ENCODE measurements around the gene KLHL14.

DNA sequence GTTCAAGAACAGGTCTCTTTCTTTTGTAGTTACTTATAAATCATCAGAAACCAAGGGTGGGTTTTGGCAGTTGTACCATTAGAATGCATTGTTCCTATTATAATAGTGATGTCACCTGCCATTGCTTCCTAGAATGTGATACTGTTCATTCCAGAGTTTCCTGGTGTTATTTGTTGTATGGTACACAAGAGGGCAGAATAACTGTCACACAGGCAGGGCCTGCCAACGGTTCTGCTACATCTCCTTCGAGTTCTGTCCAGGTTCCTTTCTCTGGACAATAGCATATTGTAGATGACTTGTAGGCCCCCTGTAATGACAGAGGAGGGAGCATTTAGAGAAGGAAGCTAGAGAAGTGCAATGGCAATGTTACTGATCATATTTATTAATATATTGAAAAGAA, 98.3 kb downstream of the KLHL14 start:
- TF ChIP-seq, protein P1, sequence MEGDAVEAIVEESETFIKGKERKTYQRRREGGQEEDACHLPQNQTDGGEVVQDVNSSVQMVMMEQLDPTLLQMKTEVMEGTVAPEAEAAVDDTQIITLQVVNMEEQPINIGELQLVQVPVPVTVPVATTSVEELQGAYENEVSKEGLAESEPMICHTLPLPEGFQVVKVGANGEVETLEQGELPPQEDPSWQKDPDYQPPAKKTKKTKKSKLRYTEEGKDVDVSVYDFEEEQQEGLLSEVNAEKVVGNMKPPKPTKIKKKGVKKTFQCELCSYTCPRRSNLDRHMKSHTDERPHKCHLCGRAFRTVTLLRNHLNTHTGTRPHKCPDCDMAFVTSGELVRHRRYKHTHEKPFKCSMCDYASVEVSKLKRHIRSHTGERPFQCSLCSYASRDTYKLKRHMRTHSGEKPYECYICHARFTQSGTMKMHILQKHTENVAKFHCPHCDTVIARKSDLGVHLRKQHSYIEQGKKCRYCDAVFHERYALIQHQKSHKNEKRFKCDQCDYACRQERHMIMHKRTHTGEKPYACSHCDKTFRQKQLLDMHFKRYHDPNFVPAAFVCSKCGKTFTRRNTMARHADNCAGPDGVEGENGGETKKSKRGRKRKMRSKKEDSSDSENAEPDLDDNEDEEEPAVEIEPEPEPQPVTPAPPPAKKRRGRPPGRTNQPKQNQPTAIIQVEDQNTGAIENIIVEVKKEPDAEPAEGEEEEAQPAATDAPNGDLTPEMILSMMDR (conservative IDR thresholded peaks at IDR 0.05; ENCODE audit: low read length) = peak; percentile 58
- no peak for TF ChIP-seq EZH2phosphoT487 (IDR thresholded peaks at IDR 0.05; ENCODE audit: borderline replicate concordance, low read depth, low read length)

All from OCI-LY7 (cell line).